GM19455 (cell line): ENCODE data around the gene NMT1.

ENCODE experiments used
- ATAC-seq: cut with Tn5 transposase; IDR thresholded peaks from one replicate; pipeline ENCODE4 v1.9.1; 2021; ENCODE audit not compliant: unreplicated experiment

The NMT1 gene

DNA sequence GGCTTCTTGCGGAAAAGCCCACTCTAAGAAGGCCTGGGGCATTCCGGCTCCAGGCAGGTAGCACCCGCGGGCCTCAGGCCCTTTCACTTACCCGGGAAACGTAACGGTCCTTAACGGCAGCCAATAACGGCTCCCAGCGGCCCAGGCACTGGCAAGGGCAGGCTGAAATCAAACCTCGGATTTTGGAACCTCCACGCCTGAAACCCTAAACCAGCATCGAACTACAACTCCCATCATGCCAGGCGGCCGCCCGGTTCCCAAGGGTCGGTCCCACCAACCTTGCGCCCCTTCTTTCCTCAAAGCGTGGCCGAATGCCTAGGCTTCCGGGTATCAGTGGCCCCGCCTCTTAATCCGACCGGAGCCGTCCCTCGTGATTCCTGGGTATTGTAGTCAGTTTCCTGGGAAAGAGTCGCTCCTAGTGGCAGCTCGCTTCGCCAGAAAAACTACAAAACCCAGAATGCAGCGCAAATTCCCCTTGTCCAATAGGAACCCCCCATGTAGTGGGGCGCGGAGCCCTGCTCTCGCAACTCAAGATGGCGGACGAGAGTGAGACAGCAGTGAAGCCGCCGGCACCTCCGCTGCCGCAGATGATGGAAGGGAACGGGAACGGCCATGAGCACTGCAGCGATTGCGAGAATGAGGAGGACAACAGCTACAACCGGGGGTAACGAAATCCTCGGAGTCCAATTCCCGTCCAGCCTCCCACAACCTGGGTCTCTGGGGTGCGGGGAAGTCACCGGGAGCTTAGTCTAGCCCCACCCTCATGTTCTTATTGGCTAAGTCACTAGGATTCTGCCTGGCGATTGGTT, at the start of gene NMT1:
NMT1 (plus strand) TSS at position 521 of the 809 bp plus-strand sequence; CDS start at position 534, 13 bp downstream.
- peak; percentile 88 for ATAC-seq

DNA sequence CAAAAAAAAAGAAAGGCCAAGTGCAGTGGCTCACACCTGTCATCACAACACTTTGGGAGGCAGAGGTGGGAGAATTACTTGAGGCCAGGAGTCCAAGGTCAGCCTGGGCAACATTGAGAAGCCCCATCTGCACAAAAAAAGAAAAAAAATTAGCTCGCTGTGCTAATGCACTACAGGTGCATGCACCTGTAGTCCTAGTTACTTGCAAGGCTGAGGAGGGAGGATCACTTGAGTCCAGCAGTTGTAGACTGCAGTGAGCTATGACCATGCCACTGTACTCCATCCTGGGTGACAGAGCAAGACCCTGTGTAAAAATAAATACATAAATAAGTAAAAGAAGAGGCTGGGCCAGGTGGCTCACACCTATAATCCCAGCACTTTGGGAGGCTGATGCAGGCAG, 49.4 kb upstream of the NMT1 start:
- ATAC-seq: no peak

DNA sequence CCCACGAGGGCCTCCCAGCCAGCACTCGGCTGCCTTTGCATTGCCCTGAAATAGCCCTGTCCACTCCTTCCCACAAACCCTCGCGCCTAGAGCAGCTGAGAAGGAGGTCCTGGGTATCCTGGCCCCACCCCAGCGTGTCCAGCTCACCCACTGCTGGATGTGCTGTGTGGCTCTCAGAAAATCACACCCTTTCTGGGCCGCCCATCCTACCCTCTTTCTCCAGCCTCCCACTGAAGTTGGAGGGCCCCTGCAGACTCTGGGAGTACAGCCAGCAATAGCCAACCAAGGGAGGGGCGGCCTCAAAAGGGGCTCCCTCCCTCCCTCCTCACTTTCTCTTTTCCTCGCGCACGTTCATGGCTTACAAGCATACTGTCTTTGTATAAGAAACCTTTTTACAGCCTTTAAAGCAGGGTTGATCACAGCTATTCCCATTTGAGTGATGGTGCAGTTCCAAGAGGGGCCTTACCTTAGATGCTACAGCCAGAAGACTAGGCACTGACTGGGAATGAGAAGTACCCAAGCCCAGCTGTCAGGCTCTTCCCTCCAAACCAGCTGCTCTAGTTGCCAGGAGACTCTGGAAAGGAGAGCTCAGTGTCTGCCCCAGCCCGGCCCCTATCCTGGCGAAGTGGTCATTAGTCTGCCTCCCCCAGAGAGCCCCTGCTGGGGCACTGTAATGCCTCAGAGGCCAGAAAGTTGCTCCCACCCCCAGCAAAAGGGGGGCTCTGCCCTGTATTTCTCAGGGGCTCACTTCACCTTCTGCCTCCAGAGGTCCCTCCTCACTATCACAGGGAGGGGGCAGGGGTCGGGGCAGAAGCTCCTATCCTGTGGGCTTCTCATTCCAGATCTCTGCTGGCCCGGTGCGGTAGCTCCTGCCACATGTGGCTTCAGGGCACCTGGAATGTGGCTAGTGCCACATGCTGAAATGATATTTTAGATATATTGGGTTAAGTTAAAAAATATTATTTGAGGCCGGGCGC, 47.8 kb upstream of the NMT1 start:
- no peak for ATAC-seq

DNA sequence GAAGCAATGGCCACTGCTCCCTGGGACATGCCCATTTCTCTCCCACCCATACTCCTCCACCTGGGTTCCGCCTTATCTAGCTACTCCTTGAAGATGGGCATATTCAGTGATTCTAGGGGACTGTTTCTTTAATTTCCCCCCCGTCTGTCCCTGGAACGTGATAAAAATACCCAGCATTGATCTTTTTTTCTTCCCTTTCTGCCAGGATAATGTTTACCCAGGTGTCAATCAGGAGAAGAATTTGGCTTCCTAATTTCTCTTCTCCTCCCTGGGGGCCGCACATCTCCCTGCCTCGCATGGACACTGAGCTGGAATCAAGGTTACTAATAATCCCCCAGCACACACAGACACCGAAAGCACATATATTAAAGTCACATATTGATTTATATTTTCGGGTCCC, 44.9 kb upstream of the NMT1 start:
- no peak for ATAC-seq

DNA sequence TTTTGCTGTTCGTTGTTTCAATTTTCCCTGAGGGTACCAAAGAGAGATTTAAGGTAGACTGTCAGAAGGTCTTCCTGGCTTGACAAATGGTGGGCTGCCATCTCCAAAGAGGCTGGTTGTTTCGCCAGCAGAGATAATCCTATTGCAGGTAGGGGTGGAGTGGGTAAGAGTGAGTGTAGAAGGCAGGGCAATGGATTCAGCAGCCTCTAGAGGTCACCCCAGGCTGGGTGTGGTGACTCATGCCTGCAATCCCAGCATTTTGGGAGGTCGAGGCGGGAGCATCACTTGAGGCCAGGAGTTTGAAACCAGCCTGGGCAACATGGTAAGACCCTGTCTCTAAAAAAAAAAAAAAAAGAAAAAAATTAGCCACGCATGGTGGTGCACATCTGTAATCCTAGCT, 44.3 kb upstream of the NMT1 start:
- no peak for ATAC-seq

DNA sequence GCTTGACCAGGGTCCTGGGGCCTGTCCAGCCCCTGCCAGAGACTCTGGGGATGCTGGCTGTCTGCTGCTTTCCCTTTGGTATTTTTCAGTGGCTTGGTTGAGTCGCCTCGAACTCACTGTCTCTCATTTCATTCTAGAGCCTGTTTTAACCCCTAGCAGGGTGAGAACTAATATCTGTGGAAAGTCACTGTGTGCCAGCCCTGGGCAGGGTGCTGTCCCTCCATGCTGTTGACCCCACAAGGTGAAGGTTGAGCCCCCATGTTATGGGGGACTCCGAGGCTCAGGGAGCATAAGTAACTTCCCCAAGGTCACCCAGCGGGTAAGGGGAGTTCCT, 42.6 kb upstream of the NMT1 start:
- ATAC-seq: no peak

DNA sequence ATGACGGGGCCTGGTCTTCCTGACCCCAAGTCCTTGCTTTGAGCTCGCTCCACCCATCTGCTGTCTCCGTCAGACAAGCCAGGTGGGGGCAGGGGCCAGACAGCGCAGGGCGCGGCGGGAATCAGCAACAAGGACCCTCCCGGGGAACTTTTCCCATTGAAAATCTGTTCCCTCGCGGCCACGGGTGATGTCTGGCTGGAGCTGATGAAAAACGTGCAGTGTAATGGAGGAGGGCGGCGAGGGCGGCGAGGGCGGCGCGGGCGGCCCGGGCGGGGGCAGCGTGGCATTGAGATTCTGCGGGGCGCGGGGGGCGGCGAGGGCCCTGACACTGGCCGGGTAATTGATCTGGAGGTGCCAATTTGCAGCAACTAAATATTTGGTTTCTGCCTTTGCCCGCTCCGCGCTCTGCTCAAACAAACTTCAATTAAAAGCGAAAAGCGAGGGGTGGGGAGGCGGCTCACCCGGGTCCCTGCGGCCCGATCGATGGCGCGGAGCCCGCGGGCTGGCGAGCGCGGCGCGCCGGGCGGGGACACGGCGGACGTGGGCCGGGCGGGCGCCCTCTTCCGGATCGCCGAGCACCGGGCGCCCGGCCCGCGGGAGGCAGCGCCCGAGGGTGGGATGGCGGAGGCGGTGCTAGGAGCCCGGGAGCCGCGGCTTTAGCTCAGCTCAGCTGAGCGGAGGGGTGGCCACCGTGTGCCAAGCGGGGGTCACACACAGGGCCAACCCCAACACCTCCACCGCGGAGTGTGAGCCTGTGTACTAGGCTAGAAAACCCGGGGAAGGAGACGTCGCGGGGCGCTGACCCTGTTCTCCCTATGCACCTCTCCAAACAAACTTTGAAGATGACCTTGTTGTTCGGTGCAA, 42.0 kb upstream of the NMT1 start:
- ATAC-seq: no peak

DNA sequence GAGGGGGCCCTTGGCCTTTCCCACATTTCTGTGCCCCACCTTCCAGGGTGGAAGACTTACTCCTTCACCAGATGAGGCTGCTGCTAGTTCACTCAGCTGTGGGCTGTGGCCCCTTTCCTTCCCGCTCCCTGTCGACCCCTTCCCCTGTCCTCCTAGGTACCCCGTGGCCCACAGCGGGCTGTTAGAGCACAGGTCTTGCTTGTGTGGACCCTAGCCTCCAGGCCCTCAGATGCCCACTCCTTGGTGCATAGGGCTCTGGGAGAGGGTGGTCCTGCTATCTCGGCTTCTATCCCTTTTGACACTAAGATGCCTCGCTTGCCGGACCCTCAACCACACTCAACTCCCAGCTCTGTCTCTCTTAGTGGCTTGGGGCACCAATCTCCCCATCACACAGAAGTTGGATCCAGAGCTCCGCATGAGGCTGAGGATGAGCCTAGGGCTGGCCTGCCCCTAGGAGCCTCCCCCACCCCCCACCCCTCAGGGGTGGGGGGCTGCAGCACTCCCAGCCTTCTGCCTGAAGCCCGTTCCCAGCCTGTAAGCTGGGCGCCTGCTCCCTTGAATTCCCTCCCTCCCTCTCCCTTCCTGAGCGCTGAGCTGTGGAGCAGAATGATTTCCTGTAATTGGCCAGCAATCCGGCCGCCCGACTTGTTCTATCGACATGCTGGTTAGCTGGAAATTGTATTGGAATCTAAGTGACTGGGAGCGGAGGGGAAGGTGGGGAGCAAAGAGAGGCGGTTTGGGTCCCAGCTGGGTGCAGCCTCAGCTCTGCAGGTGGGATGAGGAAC, 40.6 kb upstream of the NMT1 start:
- ATAC-seq: no peak

DNA sequence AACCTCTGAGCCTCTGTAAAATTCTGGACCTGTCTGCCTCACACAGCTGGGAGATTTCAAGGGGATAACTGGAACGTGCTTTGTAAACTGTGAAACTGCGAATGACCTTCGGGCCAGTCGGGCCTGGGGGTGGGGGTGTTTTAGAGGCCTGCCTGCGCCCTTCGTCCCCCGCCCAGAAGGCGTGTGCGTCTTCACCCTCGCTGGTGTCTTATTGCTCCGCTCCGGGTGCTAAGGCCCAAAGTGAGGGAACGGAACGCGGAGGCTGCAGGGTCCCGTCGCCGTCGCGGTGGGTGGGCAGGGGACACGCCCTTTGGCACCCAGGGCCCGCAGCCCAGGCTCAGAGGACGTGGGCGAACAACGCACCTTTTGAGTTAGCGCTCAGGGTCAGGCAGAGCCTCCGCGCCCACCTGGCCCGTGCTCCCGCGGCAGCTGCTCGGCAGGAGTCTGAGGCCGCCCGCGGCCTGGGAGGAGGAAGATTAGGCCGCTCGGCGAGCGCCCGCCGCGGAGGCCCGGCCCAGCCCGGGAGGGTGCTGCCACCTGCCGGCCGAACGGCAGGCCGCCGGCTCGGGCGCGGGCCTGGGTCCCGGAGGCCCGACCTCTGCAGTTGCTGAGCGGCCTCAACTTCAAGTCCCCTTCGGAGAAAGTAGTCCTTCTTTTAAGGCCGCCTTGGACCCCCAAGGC, 39.4 kb upstream of the NMT1 start:
- ATAC-seq: no peak

DNA sequence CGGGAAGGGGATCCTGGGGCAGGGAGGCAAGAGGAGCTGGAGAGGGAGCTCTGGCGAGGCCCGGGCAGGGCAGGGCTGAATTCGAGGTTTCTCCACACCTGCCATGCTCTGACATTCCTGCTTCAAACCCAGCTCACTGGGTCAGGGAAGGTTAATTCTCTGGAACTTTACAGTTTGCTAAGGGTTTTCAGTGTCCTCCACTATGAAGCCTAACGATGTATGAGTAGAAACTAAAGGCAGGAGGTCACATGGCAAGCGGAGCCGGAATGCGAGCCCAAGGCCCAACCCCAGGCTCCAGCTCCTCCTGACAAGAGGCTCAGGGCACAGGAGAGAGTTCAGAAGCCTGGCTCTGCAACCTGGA, 38.8 kb upstream of the NMT1 start:
- no peak for ATAC-seq

DNA sequence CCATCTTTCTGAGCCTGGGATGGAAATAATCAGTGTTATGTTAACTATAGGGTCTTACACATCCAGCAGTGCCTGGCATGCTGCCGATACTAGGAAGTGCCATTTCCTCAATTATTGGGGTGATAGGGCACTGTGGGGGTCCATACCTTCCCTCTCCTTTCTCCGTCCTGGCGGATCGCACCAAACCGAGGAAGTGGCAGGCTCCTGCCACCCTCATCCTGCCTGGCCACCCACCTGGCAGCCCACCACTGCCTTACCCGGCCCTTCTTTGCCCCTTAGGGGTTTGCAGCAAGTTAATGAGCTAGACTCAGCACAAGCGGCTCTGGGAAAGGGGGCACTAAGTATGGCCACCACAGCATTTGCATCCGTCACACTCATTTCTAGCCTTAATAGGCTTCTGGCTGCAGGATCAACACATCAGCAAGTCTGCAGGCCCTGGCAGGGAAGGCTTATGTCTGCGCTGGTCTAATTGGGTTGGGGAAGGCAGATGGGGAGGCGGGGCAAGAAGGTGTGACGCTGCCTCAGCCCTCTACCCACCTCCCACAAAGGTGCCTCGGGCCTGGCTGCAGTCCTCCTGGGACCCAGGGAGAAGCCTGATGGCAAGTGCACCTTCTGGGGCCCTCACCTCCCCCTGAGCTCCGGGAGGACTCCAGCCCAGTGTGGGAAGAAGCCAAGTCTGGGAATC, 38.3 kb upstream of the NMT1 start:
- no peak for ATAC-seq

DNA sequence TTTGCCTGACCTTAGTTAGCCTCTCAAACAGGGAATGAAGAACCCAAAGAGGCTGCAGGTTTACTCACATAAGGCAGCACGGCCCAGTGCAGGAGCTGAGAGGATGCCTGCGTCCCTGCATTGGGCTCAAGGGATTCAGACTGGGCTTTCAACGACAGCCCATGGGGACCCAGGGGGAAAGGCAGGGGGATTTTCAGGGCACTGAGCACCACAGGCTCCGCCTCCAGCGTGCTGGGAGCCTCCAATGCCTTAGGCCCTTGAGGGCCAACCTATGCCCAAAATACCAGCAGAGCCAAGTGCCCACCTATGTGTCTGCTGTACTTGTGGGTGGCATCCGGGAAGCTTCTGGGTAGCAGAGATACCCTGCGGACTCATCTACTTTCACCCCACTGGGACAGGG, 32.0 kb upstream of the NMT1 start:
- ATAC-seq: no peak

DNA sequence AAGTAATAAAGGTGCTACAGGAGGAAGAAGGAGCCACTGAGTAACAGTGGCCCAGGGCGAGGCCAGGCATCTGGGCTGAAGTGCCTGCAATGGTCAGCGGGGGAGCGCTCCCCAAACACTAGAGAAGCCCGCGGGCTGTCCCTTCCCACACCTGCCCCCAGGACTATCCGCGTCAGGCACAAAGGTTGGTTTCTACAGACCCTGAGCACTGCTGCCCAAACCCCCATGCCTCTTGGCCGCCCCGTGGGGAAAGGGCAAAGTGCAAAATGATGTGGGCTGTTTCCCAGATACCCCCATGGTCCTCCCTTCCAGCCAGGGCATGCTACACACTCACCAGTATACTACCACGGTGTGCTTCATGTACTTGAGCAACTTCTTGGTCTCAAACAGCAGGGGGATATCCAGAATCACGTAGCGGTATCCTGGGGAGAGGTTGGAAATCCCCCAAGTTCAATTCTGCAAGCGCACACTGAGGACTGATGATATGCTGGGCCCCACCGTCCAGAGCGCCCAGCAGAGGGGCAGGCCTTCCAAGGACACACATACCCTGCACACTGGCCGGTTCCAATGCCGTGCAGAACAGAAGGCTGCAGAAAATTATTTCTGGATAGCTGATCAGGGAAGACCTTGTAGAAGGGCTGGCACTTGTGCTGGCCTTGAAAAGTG, 31.2 kb upstream of the NMT1 start:
- ATAC-seq: no peak

DNA sequence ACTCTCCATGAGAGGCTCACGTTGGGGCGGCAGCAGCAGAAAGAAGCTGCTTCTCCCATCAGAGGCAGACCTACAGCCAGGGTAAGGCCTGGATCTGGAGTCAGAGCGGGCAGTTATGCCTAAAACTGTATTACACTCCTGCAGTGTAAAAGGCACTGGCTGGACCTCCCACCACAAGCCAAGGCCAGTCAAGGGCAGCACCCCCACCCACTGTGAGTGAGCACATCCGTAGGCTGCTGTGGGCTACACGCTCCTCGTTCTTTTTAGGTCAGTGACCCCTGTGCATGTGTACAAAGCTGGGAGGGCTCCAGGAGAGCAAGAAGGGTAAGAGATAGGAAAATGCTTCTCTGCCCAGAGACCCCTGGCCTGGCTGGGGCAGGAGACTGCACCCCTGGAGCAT, 30.4 kb upstream of the NMT1 start:
- ATAC-seq: no peak

DNA sequence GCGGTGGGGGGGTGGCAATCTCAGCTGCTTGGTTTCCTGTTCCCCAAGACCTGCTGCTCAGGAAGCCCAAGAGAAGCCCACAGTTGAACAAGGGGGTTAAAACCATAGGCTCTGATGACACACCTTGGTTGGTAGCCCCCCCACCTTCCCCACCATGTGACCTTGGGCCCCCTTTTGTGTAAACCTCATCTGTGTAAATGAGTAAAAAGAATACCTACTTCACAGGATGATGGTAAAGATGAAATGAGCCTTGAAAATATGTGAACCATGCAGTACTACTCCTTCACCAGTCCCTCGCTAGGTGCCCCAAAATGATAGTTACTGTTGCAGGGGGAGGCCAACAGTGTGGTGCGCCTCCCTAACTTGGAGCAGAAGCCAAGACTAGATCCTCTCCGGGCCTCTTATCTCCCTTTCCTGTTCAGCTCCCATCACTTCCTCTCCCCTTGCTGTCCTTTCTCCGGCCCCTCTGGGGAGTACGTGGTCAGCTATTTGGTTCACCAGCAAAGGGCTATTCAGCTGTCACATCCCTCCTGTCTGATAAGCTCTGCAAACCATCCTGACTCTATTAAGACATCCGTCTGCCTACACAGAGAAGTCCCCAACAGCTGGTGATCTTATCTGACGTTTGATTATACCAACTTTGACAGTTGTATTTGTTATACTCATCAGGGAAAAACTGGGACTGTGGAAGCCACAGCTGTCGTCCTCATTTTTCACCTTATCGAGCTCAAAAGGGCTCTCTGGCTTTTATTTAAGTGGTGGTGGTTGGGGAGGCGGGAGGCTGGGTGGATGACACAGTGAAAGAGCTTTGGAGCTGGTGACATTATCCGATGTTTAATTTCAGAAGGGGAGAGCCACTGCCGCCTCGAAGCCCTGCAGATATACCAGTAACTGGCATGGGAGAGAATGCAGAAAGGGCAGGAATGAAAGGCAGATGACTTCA, 29.6 kb upstream of the NMT1 start:
- no peak for ATAC-seq

DNA sequence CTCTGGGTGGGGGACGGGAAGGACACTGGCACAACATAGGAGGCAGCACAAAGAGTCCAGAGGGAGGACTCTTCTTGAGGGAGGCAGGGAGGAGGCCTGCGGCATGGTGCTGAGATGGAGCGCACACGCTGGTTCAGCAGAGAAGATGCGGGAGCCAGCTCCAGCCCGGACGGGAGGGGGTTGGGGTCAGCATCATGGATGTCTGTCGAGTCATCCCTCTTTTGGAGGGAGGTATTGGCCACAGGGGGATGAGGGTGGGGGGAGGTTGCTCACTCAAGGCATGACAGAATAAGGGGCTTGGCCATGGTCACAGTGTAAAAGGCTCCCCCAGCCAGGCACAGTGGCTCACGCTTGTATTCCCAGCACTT, 29.0 kb upstream of the NMT1 start:
- no peak for ATAC-seq

DNA sequence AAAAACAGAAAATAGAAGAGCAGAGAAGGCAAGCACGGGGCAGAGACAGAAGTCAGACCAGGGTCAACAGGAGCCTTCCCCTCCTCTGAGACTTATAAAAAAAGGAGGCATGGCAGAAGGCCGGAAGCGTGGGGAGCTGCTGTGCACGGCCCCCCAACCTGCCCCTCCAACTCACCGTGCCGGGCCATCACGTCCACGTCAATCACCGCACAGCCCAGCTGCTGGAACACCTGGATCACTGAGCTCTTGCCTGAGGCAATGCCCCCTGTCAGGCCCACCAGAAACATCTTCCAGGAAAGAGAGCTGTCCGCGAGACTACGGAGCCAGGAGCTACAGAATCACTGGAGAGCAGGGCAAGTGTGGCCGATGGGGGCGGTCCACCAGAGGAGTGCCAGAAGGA, 26.5 kb upstream of the NMT1 start:
- ATAC-seq: no peak

DNA sequence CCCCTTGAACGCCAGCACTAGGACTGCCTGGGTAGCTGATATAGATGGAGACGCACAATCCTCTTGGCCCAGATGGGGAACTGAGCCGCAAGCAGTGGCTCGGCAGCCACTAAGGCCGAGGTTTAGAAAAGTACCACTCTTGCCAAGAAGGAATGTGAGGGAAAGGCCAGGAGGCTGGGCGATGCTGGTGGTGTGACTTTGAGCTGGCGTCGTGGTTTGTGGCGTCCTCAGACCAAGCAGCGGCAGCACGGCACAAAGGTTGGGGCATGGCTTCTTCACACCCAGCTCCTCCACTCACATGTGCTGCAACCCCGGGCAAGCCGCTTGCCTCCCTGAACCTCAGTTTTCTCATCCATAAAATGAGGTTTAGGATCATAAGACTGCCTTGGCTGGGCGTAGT, 25.3 kb upstream of the NMT1 start:
- ATAC-seq: no peak
